K562 (cell line): Measurements from ENCODE around the gene MDM4. TPM values are rescaled to one million over a fixed set of nuclear protein-coding genes. Genes with fewer than 3 reads are reported as not detected.

Source experiments
- NCOA6 ChIP-seq: fragments of 450-650 bp; IDR thresholded peaks from 2 replicates; pipeline ENCODE4 v1.6.1; 2017; ENCODE audit warnings: mild to moderate bottlenecking
- OTX1 ChIP-seq: fragments of 450-650 bp; formaldehyde crosslinking; IDR thresholded peaks from 2 replicates; pipeline ENCODE4 v1.4.0; 2022; ENCODE audit warnings: mild to moderate bottlenecking
- RCOR1 ChIP-seq, 2 experiments: IDR thresholded peaks; 2 replicates each; pipeline ENCODE4 v1.6.1; 2012; ENCODE audit warnings: low read depth in 2 of 2, low read length in 2 of 2, borderline replicate concordance in 1 of 2, improper control_type of control experiment in 1 of 2
- RFX5 ChIP-seq: IDR thresholded peaks from 2 replicates; pipeline ENCODE4 v1.6.1; 2011; ENCODE audit warnings: low read depth, mild to moderate bottlenecking, improper control_type of control experiment, low read length
- TOE1 ChIP-seq, 2 experiments: fragments of 450-650 bp in 1 of 2; sonication (generic) in 1 of 2; formaldehyde crosslinking in 1 of 2; IDR thresholded peaks; 2 replicates each; pipeline versions ENCODE4 v1.7.1 to v1.8.0; 2016 to 2022; ENCODE audit warnings: borderline replicate concordance in 2 of 2, mild to moderate bottlenecking in 2 of 2, antibody characterized with exemption in 1 of 2, inconsistent platforms in 1 of 2, low read depth in 1 of 2, missing genetic modification reagents in 1 of 2, moderate library complexity in 1 of 2
- ZBED1 ChIP-seq: IDR thresholded peaks from 2 replicates; pipeline ENCODE4 v1.6.1; 2014
- ZNF253 ChIP-seq: fragments of 250-450 bp; sonication (Bioruptor Pico); conservative IDR thresholded peaks from 2 replicates; pipeline ENCODE4 v1.6.1; 2021; ENCODE audit warnings: mild to moderate bottlenecking
- polyA plus RNA-seq, 8 experiments: library from polyadenylated mRNA; depleted of rRNA in 4 of 8; stranded (reverse) in 5 of 8; unstranded in 3 of 8; fragments of >200 nt; fragmentation: Nextera tagmentation in 2 of 8; fragmentation: Illumina TruSeq in 1 of 8; extraction: Ambion mirVana in 2 of 8; extraction: Trizol in 1 of 8; gene quantifications; 2 replicates each; pipeline versions ENCODE4 v1.2.1 to v1.2.3, GENCODE V29; 2011 to 2014; ENCODE audit warnings: inconsistent platforms in 1 of 8, missing spikeins in 1 of 8
- total RNA-seq, 7 experiments: library from RNA; depleted of rRNA in 6 of 7; stranded (reverse); fragments of >200 nt in 6 of 7; fragmentation: Illumina TruSeq in 2 of 7; extraction: Trizol in 2 of 7; gene quantifications; 2 replicates each; pipeline versions ENCODE4 v1.2.1 to v1.2.3, GENCODE V29; 2011 to 2021; ENCODE audit warnings: low replicate concordance in 1 of 7
- TF ChIP-seq, protein P1 (sequence below), 2 experiments: fragments of 450-650 bp in 1 of 2; sonication (generic) in 1 of 2; formaldehyde crosslinking in 1 of 2; IDR thresholded peaks in 1 of 2; conservative IDR thresholded peaks in 1 of 2; 2 replicates each; pipeline versions ENCODE4 v1.6.1 to v1.8.1; 2016 to 2023; ENCODE audit warnings: mild to moderate bottlenecking in 2 of 2, moderate library complexity in 2 of 2, inconsistent platforms in 1 of 2, missing genetic modification reagents in 1 of 2
- TF ChIP-seq, protein P2 (sequence below): sonication (generic); formaldehyde crosslinking; IDR thresholded peaks from 2 replicates; pipeline ENCODE4 v1.8.1; 2022; ENCODE audit warnings: missing genetic modification reagents
- TF ChIP-seq, protein P3 (sequence below): fragments of 450-650 bp; IDR thresholded peaks from 2 replicates; pipeline ENCODE4 v1.6.1; 2018; ENCODE audit not compliant: partially characterized antibody
- TF ChIP-seq, protein P4 (sequence below), 2 experiments: fragments of 450-650 bp in 1 of 2; sonication (generic) in 1 of 2; formaldehyde crosslinking in 1 of 2; IDR thresholded peaks; 2 replicates each; pipeline versions ENCODE4 v1.7.1 to v1.9.0; 2016 to 2022; ENCODE audit warnings: inconsistent platforms in 1 of 2, mild to moderate bottlenecking in 1 of 2, missing genetic modification reagents in 1 of 2

Gene MDM4
- total and polyA plus RNA-seq, 9 of the 15 experiments (the other 6 are each of a cell fraction or from before 2014, with no cell fraction given) = 3.3 to 61.7 (median 21.2) TPM

DNA sequence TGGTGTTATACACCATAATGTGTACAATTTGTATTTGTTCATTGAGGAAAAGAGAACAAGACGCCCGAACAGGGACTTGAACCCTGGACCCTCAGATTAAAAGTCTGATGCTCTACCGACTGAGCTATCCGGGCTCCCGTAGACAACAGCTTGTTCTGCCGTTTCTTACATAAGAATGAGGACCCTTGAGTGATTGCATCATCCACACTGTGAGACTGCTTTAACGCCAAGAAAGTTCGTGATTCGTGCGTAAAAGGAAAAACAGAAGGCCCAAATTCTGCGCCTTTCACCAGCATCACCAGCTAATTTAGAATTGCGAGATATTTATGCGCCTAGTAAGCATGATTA lies 9.3 kb upstream of the MDM4 start (continued):
- TF ChIP-seq OTX1 (CRISPR knock-in tag) (no peak), TOE1 (IDR thresholded peaks at IDR 0.05; ENCODE audit: borderline replicate concordance) (no peak), TOE1 (CRISPR knock-in tag; IDR thresholded peaks at IDR 0.05; ENCODE audit: borderline replicate concordance, low read depth) (no peak), ZNF253 (CRISPR knock-in tag) (no peak), NCOA6 (0 out of 2 replicates have a peak, but pooled peaks have one; percentile 7), RFX5 (peak; percentile 82; the same call in 1 of the 2 replicates), ZBED1 (no peak), RCOR1 (IDR thresholded peaks at IDR 0.05; ENCODE audit: borderline replicate concordance in 1 of 2, low read depth in 2 of 2, low read length in 2 of 2) (peak in 1 of 2 experiments; percentile 61; a peak in 1 of 4 replicates)
- TF ChIP-seq, protein P1, sequence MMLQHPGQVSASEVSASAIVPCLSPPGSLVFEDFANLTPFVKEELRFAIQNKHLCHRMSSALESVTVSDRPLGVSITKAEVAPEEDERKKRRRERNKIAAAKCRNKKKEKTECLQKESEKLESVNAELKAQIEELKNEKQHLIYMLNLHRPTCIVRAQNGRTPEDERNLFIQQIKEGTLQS (IDR thresholded peaks at IDR 0.05) = peak; percentile 100
- TF ChIP-seq, protein P1 (CRISPR knock-in tag; conservative IDR thresholded peaks at IDR 0.05) = peak; percentile 100
- TF ChIP-seq, protein P2, sequence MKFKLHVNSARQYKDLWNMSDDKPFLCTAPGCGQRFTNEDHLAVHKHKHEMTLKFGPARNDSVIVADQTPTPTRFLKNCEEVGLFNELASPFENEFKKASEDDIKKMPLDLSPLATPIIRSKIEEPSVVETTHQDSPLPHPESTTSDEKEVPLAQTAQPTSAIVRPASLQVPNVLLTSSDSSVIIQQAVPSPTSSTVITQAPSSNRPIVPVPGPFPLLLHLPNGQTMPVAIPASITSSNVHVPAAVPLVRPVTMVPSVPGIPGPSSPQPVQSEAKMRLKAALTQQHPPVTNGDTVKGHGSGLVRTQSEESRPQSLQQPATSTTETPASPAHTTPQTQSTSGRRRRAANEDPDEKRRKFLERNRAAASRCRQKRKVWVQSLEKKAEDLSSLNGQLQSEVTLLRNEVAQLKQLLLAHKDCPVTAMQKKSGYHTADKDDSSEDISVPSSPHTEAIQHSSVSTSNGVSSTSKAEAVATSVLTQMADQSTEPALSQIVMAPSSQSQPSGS (CRISPR knock-in tag) = no peak
- TF ChIP-seq, protein P3, sequence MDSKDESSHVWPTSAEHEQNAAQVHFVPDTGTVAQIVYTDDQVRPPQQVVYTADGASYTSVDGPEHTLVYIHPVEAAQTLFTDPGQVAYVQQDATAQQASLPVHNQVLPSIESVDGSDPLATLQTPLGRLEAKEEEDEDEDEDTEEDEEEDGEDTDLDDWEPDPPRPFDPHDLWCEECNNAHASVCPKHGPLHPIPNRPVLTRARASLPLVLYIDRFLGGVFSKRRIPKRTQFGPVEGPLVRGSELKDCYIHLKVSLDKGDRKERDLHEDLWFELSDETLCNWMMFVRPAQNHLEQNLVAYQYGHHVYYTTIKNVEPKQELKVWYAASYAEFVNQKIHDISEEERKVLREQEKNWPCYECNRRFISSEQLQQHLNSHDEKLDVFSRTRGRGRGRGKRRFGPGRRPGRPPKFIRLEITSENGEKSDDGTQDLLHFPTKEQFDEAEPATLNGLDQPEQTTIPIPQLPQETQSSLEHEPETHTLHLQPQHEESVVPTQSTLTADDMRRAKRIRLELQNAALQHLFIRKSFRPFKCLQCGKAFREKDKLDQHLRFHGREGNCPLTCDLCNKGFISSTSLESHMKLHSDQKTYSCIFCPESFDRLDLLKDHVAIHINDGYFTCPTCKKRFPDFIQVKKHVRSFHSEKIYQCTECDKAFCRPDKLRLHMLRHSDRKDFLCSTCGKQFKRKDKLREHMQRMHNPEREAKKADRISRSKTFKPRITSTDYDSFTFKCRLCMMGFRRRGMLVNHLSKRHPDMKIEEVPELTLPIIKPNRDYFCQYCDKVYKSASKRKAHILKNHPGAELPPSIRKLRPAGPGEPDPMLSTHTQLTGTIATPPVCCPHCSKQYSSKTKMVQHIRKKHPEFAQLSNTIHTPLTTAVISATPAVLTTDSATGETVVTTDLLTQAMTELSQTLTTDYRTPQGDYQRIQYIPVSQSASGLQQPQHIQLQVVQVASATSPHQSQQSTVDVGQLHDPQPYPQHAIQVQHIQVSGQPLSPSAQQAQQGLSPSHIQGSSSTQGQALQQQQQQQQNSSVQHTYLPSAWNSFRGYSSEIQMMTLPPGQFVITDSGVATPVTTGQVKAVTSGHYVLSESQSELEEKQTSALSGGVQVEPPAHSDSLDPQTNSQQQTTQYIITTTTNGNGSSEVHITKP = no peak
- TF ChIP-seq, protein P4, sequence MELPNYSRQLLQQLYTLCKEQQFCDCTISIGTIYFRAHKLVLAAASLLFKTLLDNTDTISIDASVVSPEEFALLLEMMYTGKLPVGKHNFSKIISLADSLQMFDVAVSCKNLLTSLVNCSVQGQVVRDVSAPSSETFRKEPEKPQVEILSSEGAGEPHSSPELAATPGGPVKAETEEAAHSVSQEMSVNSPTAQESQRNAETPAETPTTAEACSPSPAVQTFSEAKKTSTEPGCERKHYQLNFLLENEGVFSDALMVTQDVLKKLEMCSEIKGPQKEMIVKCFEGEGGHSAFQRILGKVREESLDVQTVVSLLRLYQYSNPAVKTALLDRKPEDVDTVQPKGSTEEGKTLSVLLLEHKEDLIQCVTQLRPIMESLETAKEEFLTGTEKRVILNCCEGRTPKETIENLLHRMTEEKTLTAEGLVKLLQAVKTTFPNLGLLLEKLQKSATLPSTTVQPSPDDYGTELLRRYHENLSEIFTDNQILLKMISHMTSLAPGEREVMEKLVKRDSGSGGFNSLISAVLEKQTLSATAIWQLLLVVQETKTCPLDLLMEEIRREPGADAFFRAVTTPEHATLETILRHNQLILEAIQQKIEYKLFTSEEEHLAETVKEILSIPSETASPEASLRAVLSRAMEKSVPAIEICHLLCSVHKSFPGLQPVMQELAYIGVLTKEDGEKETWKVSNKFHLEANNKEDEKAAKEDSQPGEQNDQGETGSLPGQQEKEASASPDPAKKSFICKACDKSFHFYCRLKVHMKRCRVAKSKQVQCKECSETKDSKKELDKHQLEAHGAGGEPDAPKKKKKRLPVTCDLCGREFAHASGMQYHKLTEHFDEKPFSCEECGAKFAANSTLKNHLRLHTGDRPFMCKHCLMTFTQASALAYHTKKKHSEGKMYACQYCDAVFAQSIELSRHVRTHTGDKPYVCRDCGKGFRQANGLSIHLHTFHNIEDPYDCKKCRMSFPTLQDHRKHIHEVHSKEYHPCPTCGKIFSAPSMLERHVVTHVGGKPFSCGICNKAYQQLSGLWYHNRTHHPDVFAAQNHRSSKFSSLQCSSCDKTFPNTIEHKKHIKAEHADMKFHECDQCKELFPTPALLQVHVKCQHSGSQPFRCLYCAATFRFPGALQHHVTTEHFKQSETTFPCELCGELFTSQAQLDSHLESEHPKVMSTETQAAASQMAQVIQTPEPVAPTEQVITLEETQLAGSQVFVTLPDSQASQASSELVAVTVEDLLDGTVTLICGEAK (IDR thresholded peaks at IDR 0.05) = peak; percentile 88
- TF ChIP-seq, protein P4 (CRISPR knock-in tag; IDR thresholded peaks at IDR 0.05) = no peak
